IMR-90 (cell line): ENCODE results near the gene ENAM. TPM values are rescaled to one million over a fixed set of nuclear protein-coding genes. Genes with fewer than 3 reads are reported as not detected.
A peak's percentile ranks its signal among the peaks of the same experiment; 100 is the strongest.

Experiments
- ATAC-seq: fragments of 200-7000 bp; cut with Tn5 transposase; 2 replicates; pipeline ENCODE4 v1.9.1; 2020; ENCODE audit warnings: low read depth, mild to moderate bottlenecking, moderate library complexity
- BruUV-seq: library from RNA; stranded (reverse); fragments of 400-500 nt; replicated peaks from 2 replicates; lab custom pipeline; 2021; lab: Mats Ljungman, UMichigan
- CTCF ChIA-PET: fragments of 300-600 bp; formaldehyde crosslinking; extraction: SDS; loops from one replicate; lab custom pipeline; 2021; ENCODE audit warnings: antibody characterized with exemption; lab: Yijun Ruan, JAX
- POLR2A ChIA-PET: fragments of 300-600 bp; sonication (Branson Sonifier 250); formaldehyde crosslinking; loops from one replicate; lab custom pipeline; 2022; ENCODE audit warnings: antibody characterized with exemption; ENCODE audit not compliant: unreplicated experiment; lab: Charles Lee
- DNase-seq: peaks from one replicate; pipeline ENCODE4 v3.0.0; 2013
- H2AFZ ChIP-seq: replicated peaks from 2 replicates; pipeline ENCODE3; 2013; ENCODE audit warnings: low read length, mild to moderate bottlenecking; ENCODE audit not compliant: poor library complexity
- H2AK5ac ChIP-seq: 2 replicates; pipeline ENCODE4 v1.6.1; 2013; ENCODE audit warnings: low read depth, low read length, inconsistent platforms
- H2AK9ac ChIP-seq: replicated peaks from 2 replicates; pipeline ENCODE3; 2013; ENCODE audit warnings: mild to moderate bottlenecking, low read depth, low read length, moderate library complexity; ENCODE audit not compliant: poor library complexity
- H2BK120ac ChIP-seq: 2 replicates; pipeline ENCODE4 v1.6.1; 2013; ENCODE audit warnings: low read depth, low read length, inconsistent platforms
- H2BK15ac ChIP-seq: 3 replicates; pipeline ENCODE4 v1.6.1; 2013; ENCODE audit warnings: low read depth, low read length, inconsistent platforms
- H2BK20ac ChIP-seq: 2 replicates; pipeline ENCODE4 v1.6.1; 2013; ENCODE audit warnings: low read depth, mild to moderate bottlenecking, inconsistent platforms, low read length, moderate library complexity
- H2BK5ac ChIP-seq: 2 replicates; pipeline ENCODE4 v1.6.1; 2013; ENCODE audit warnings: mild to moderate bottlenecking, low read depth, low read length, inconsistent platforms; ENCODE audit not compliant: poor library complexity, severe bottlenecking
- H3K14ac ChIP-seq: replicated peaks from 2 replicates; pipeline ENCODE4 v1.6.1; 2013; ENCODE audit warnings: low read depth, low read length, inconsistent platforms
- H3K18ac ChIP-seq: 2 replicates; pipeline ENCODE4 v1.6.1; 2013; ENCODE audit warnings: low read depth, low read length, control low read depth
- H3K23ac ChIP-seq: 2 replicates; pipeline ENCODE4 v1.6.1; 2013; ENCODE audit warnings: low read depth, low read length, inconsistent platforms
- H3K27ac ChIP-seq: 2 replicates; pipeline ENCODE4 v1.5.1; 2013; ENCODE audit warnings: mild to moderate bottlenecking, control low read depth, low read length; ENCODE audit not compliant: insufficient read depth
- H3K27me3 ChIP-seq: 2 replicates; pipeline ENCODE4 v1.6.1; 2013; ENCODE audit warnings: low read length; ENCODE audit not compliant: control insufficient read depth, insufficient read depth
- H3K36me3 ChIP-seq: 2 replicates; pipeline ENCODE4 v1.6.1; 2013; ENCODE audit warnings: low read length, mixed read lengths; ENCODE audit not compliant: control insufficient read depth, insufficient read depth
- H3K4ac ChIP-seq: 2 replicates; pipeline ENCODE4 v1.6.1; 2013; ENCODE audit warnings: low read depth, low read length, inconsistent platforms
- H3K4me1 ChIP-seq: 2 replicates; pipeline ENCODE4 v1.6.1; 2013; ENCODE audit warnings: low read length, mixed read lengths; ENCODE audit not compliant: control insufficient read depth, insufficient read depth
- H3K4me2 ChIP-seq: 2 replicates; pipeline ENCODE4 v1.6.1; 2013; ENCODE audit warnings: low read depth, mild to moderate bottlenecking, control low read depth, low read length, moderate library complexity
- H3K4me3 ChIP-seq: 2 replicates; pipeline ENCODE4 v1.5.1; 2013; ENCODE audit warnings: low read depth, mild to moderate bottlenecking, control low read depth, low read length, moderate library complexity; ENCODE audit not compliant: insufficient read depth
- H3K56ac ChIP-seq: 2 replicates; pipeline ENCODE4 v1.6.1; 2013; ENCODE audit warnings: low read length, inconsistent platforms; ENCODE audit not compliant: insufficient read depth; ENCODE audit errors: extremely low read depth
- H3K79me1 ChIP-seq, 2 experiments: 2 replicates each; pipeline ENCODE4 v1.6.1; 2013; ENCODE audit warnings: low read length in 2 of 2, inconsistent platforms in 1 of 2, low read depth in 1 of 2
- H3K9ac ChIP-seq: 2 replicates; pipeline ENCODE4 v1.6.1; 2013; ENCODE audit warnings: low read depth, low read length, control low read depth
- H3K9me1 ChIP-seq: 2 replicates; pipeline ENCODE4 v1.6.1; 2013; ENCODE audit warnings: low read length, inconsistent platforms; ENCODE audit not compliant: insufficient read depth
- H3K9me3 ChIP-seq: 2 replicates; pipeline ENCODE4 v1.6.1; 2013; ENCODE audit warnings: low read length; ENCODE audit not compliant: control insufficient read depth, insufficient read depth
- H4K20me1 ChIP-seq: 2 replicates; pipeline ENCODE4 v1.6.1; 2013; ENCODE audit warnings: low read length, inconsistent platforms; ENCODE audit not compliant: insufficient read depth
- H4K5ac ChIP-seq: 2 replicates; pipeline ENCODE4 v1.6.1; 2013; ENCODE audit warnings: mild to moderate bottlenecking, low read depth, low read length, control low read depth
- H4K8ac ChIP-seq, 2 experiments: 2 replicates each; pipeline ENCODE4 v1.6.1; 2013; ENCODE audit warnings: low read depth in 2 of 2, low read length in 2 of 2, control low read depth in 1 of 2, inconsistent platforms in 1 of 2
- H4K91ac ChIP-seq: 2 replicates; pipeline ENCODE4 v1.6.1; 2013; ENCODE audit warnings: low read depth, low read length, inconsistent platforms; ENCODE audit not compliant: insufficient read depth
- BHLHE40 ChIP-seq: fragments of 150-350 bp; IDR thresholded peaks from 2 replicates; pipeline ENCODE4 v1.6.1; 2016; ENCODE audit warnings: mild to moderate bottlenecking, low read depth, low read length
- CEBPB ChIP-seq: IDR thresholded peaks from 2 replicates; pipeline ENCODE4 v1.6.1; 2012; ENCODE audit warnings: low read depth, low read length, improper control_type of control experiment
- RFX5 ChIP-seq: IDR thresholded peaks from 2 replicates; pipeline ENCODE4 v1.8.0; 2012; ENCODE audit warnings: low read depth, mild to moderate bottlenecking, low read length, moderate library complexity
- SMC3 ChIP-seq: fragments of 150-350 bp; IDR thresholded peaks from 2 replicates; pipeline ENCODE4 v1.6.1; 2016; ENCODE audit warnings: low read depth, mild to moderate bottlenecking, antibody characterized with exemption, low read length, moderate library complexity
- WGBS, 2 experiments: methylation state at CpG; one replicate each; pipeline versions ENCODE4 v1.1.5 to v1.1.7; 2013; ENCODE audit warnings: missing lambda C conversion rate in 2 of 2; ENCODE audit not compliant: insufficient read length in 1 of 2; ENCODE audit errors: extremely low coverage in 2 of 2; 5-methylcytosine and 5-hydroxymethylcytosine counted together
- dilution Hi-C: fragments of 300-500 bp; cut with HindIII; formaldehyde crosslinking; loops from one replicate; pipeline ENCODE4 v1.14.3; 2018; ENCODE audit warnings: low sequenced_read_pairs; ENCODE audit not compliant: unreplicated experiment
- in situ Hi-C: fragments of 300-500 bp; cut with MboI; formaldehyde crosslinking; loops from 3 replicates; pipeline ENCODE4 v1.14.3; 2019; ENCODE audit warnings: low sequenced_read_pairs, inconsistent platforms, mixed read lengths
- intact Hi-C: fragments of 100-400 bp; cut with micrococcal nuclease; formaldehyde crosslinking; loops from 2 replicates; pipeline ENCODE4 v1.10.0; 2022
- polyA plus RNA-seq, 3 experiments: library from polyadenylated mRNA; depleted of rRNA; stranded (reverse); fragments of >200 nt; gene quantifications; 2 replicates each; pipeline ENCODE4 v1.2.3, GENCODE V29; 2012; ENCODE audit warnings: low replicate concordance in 1 of 3
- total RNA-seq: library from RNA; depleted of rRNA; stranded (reverse); fragments of >200 nt; gene quantifications from 2 replicates; pipeline ENCODE4 v1.2.3, GENCODE V29; 2012

The ENAM gene
- total and polyA plus RNA-seq, 2 of the 4 experiments (the other 2 are of a cell fraction) = under 0.01 to 0.10 TPM

GRCh38 chr4:70667740-70668535 lies 39.4 kb downstream of the ENAM start:
- DNase-seq (peak; percentile 45), ATAC-seq (peak; percentile 65)
- H3K27ac ChIP-seq = no peak overlapping the region
- no peak overlapping the region for H2BK15ac ChIP-seq
- H4K5ac ChIP-seq = no peak overlapping the region
- H3K27me3 ChIP-seq = no peaks in the 10 kb centered on the region
- intact Hi-C loops = no loop called here
- CTCF ChIA-PET = interaction anchor here (0.5 to 0.6 kb wide), 2 partner anchors 342 to 456 kb away, joined by 3 to 4 read pairs; no protein-coding TSS in a partner anchor
- dilution Hi-C loops = no loop called here
- no peaks in the 10 kb centered on the region for H3K36me3 ChIP-seq
- H4K8ac ChIP-seq = no peak overlapping the region; a peak in 1 of 4 replicates
- no peak overlapping the region for H3K14ac ChIP-seq
- no peak overlapping the region for H4K91ac ChIP-seq
- H3K79me1 ChIP-seq = no peaks in the 10 kb centered on the region
- H3K18ac ChIP-seq = no peak overlapping the region
- no peak overlapping the region for H3K56ac ChIP-seq
- H3K9ac ChIP-seq = no peak overlapping the region
- H4K20me1 ChIP-seq = no peaks in the 10 kb centered on the region
- in situ Hi-C loops = no loop called here
- no peak overlapping the region; the same call in 1 of the 2 replicates for H2BK20ac ChIP-seq
- H2BK120ac ChIP-seq = no peak overlapping the region
- no peaks in the 10 kb centered on the region for H3K9me1 ChIP-seq
- no peak overlapping the region for H3K4me3 ChIP-seq
- H3K4me1 ChIP-seq = peaks cover 2% of the 10 kb centered on the region; the same call in 1 of the 2 replicates
- no peak overlapping the region for H3K4ac ChIP-seq
- H3K9me3 ChIP-seq = no peaks in the 10 kb centered on the region
- TF ChIP-seq RFX5 (no peak), CEBPB (peak; percentile 63), BHLHE40 (no peak), SMC3 (no peak)
- H2AFZ ChIP-seq = no peak overlapping the region
- WGBS, 2 experiments = no CpG with 5 or more reads among the region's 3 CpGs
- no TSS peak for BruUV-seq
- no peak overlapping the region for H2AK9ac ChIP-seq
- no peak overlapping the region; the same call in 1 of the 2 replicates for H3K23ac ChIP-seq
- POLR2A ChIA-PET = interaction anchor here (0.6 to 0.7 kb wide), 4 partner anchors 26 to 653 kb away, joined by 3 to 6 read pairs (median 4); partner anchors contain the start of gene RUFY3
- peak overlapping the region; percentile 75; the same call in 1 of the 2 replicates for H3K4me2 ChIP-seq
- H2BK5ac ChIP-seq = peak overlapping the region; percentile 17
- H2AK5ac ChIP-seq = no peak overlapping the region
